ENCODE data around the gene TPRG1L. TPM values are rescaled to one million over a fixed set of nuclear protein-coding genes. Genes with fewer than 3 reads are reported as not detected.

The TPRG1L gene
- total RNA-seq, 1 donor from 2014 or later: 10.6 TPM

DNA sequence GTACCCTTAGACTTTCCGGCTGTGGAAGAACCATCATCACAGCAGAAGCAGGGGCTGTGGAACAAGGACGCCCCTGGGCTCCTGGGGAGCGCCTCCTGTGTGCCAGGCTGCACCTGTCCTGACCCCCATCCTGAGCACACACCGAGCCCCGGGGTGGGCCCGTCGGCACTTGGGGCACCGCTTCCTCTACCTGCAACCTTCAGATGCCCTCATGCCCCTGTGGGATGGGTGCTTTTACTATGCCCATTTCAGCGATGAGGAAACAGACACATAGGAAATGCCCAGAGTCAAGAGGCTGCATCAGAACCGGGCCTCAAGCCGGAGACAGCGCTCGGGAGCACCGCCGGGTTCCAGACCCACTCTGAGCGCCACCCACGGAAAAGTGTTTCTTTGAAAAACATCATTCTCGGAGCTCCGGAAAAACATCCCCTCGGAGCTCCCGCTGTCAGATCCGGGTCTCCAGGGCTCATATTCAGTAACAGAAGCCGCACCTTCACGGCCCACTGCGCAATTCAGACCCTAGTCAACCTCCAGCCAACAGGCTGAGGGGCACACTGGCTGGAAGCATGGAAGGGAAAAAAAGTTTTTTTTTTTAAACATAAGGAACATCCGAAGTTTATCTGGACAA is 8.0 kb downstream of the TPRG1L start:
- no peak overlapping the region for H3K9ac ChIP-seq
- H3K36me3 Mint-ChIP-seq: peaks cover 13% of the 10 kb centered on the region

GRCh38 chr1:3633344-3634058 is 8.7 kb downstream of the TPRG1L start:
- Histone ChIP-seq H3K4me1 (peaks cover 11% of the 10 kb centered on the region), H3K4me3 (no peak overlapping the region), H3K9ac (no peak overlapping the region), H3K36me3 (no peaks in the 10 kb centered on the region), H4K20me1 (ENCODE audit: low read depth) (no peaks in the 10 kb centered on the region), H3F3A (ENCODE audit: low read depth) (peaks cover 18% of the 10 kb centered on the region), H3K27ac (no peak overlapping the region), H2AFZ (replicated peaks) (no peak overlapping the region), H3K9me3 (ENCODE audit: low read depth) (no peaks in the 10 kb centered on the region), H3K79me2 (ENCODE audit: low read depth) (no peaks in the 10 kb centered on the region), H3K4me2 (no peak overlapping the region), H3K27me3 (no peaks in the 10 kb centered on the region)
- no peak for DNase-seq (ENCODE audit: low spot score)
- H3K27me3 Mint-ChIP-seq (ENCODE audit: insufficient read depth, low read depth): no peaks in the 10 kb centered on the region
- no peak for TF ChIP-seq CTCF (IDR thresholded peaks at IDR 0.05)
- TF ChIP-seq EZH2 (IDR thresholded peaks at IDR 0.05): no peak
- no peak for TF ChIP-seq EZH2phosphoT487 (IDR thresholded peaks at IDR 0.05)
- H3K27ac Mint-ChIP-seq: no peak overlapping the region
- no peak overlapping the region for H3K4me3 Mint-ChIP-seq
- peaks cover 13% of the 10 kb centered on the region for H3K36me3 Mint-ChIP-seq
- H3K9me3 Mint-ChIP-seq: no peaks in the 10 kb centered on the region
- no peaks in the 10 kb centered on the region for H3K4me1 Mint-ChIP-seq

More for the DNA sequence above, 8.0 kb downstream of the TPRG1L start:
- Histone ChIP-seq H3K4me1 (peaks cover 11% of the 10 kb centered on the region), H3K9me3 (ENCODE audit: low read depth) (no peaks in the 10 kb centered on the region), H2AFZ (replicated peaks) (no peak overlapping the region), H4K20me1 (ENCODE audit: low read depth) (no peaks in the 10 kb centered on the region), H3F3A (ENCODE audit: low read depth) (peaks cover 18% of the 10 kb centered on the region), H3K4me2 (no peak overlapping the region), H3K79me2 (ENCODE audit: low read depth) (no peaks in the 10 kb centered on the region), H3K27ac (no peak overlapping the region), H3K4me3 (no peak overlapping the region), H3K36me3 (no peaks in the 10 kb centered on the region), H3K27me3 (no peaks in the 10 kb centered on the region)
- Mint-ChIP-seq H3K9me3 (no peaks in the 10 kb centered on the region), H3K27ac (no peak overlapping the region), H3K27me3 (ENCODE audit: insufficient read depth, low read depth) (no peaks in the 10 kb centered on the region), H3K4me1 (no peaks in the 10 kb centered on the region), H3K4me3 (no peak overlapping the region)
- TF ChIP-seq EZH2 (IDR thresholded peaks at IDR 0.05) (no peak), CTCF (IDR thresholded peaks at IDR 0.05) (no peak), EZH2phosphoT487 (IDR thresholded peaks at IDR 0.05) (no peak)
- no peak for DNase-seq (ENCODE audit: low spot score)

- Histone ChIP-seq H3K4me1 (peaks cover 11% of the 10 kb centered on the region), H3K27me3 (no peaks in the 10 kb centered on the region), H3K27ac (no peak overlapping the region), H2AFZ (replicated peaks) (no peak overlapping the region), H3K36me3 (no peaks in the 10 kb centered on the region), H3K9me3 (ENCODE audit: low read depth) (no peaks in the 10 kb centered on the region), H3K4me2 (no peak overlapping the region), H3K4me3 (no peak overlapping the region), H3K9ac (no peak overlapping the region), H4K20me1 (ENCODE audit: low read depth) (no peaks in the 10 kb centered on the region), H3F3A (ENCODE audit: low read depth) (peaks cover 18% of the 10 kb centered on the region), H3K79me2 (ENCODE audit: low read depth) (no peaks in the 10 kb centered on the region)
- Mint-ChIP-seq H3K4me1 (no peaks in the 10 kb centered on the region), H3K4me3 (no peak overlapping the region), H3K36me3 (peaks cover 11% of the 10 kb centered on the region), H3K27me3 (ENCODE audit: insufficient read depth, low read depth) (no peaks in the 10 kb centered on the region), H3K27ac (no peak overlapping the region), H3K9me3 (no peaks in the 10 kb centered on the region)
- no peak for DNase-seq (ENCODE audit: low spot score)
- no peak for TF ChIP-seq EZH2phosphoT487 (IDR thresholded peaks at IDR 0.05)
- no peak for TF ChIP-seq CTCF (IDR thresholded peaks at IDR 0.05)
- no peak for TF ChIP-seq EZH2 (IDR thresholded peaks at IDR 0.05)
Measured at GRCh38 chr1:3634059-3634800, 9.4 kb downstream of the TPRG1L start.

Measured in neural progenitor cell (in vitro differentiated cells).